Ishikawa (cell line): ENCODE measurements around the gene RAB7B.

Source experiments
- CEBPB ChIP-seq: IDR thresholded peaks from 2 replicates; pipeline ENCODE4 v1.6.1; 2012
- EGR1 ChIP-seq: IDR thresholded peaks from 2 replicates; pipeline ENCODE4 v1.6.1; 2012
- MAX ChIP-seq: IDR thresholded peaks from 2 replicates; pipeline ENCODE4 v1.6.1; 2012
- RAD21 ChIP-seq: IDR thresholded peaks from 2 replicates; pipeline ENCODE4 v1.6.1; 2012; ENCODE audit warnings: low read depth
- TAF1 ChIP-seq: IDR thresholded peaks from 2 replicates; pipeline ENCODE4 v1.6.1; 2012; ENCODE audit warnings: low read depth, mild to moderate bottlenecking
- YY1 ChIP-seq: IDR thresholded peaks from 2 replicates; pipeline ENCODE4 v1.6.1; 2012; ENCODE audit warnings: low read depth
- TF ChIP-seq, protein P1 (sequence below): IDR thresholded peaks from 2 replicates; pipeline ENCODE4 v1.6.1; 2012; ENCODE audit warnings: low read depth, mild to moderate bottlenecking

GRCh38 chr1:205954819-205955404 lies 48.3 kb downstream of the RAB7B start:
- no peak for TF ChIP-seq EGR1
- no peak for TF ChIP-seq MAX
- no peak for TF ChIP-seq CEBPB
- TF ChIP-seq TAF1: no peak
- TF ChIP-seq, protein P1, sequence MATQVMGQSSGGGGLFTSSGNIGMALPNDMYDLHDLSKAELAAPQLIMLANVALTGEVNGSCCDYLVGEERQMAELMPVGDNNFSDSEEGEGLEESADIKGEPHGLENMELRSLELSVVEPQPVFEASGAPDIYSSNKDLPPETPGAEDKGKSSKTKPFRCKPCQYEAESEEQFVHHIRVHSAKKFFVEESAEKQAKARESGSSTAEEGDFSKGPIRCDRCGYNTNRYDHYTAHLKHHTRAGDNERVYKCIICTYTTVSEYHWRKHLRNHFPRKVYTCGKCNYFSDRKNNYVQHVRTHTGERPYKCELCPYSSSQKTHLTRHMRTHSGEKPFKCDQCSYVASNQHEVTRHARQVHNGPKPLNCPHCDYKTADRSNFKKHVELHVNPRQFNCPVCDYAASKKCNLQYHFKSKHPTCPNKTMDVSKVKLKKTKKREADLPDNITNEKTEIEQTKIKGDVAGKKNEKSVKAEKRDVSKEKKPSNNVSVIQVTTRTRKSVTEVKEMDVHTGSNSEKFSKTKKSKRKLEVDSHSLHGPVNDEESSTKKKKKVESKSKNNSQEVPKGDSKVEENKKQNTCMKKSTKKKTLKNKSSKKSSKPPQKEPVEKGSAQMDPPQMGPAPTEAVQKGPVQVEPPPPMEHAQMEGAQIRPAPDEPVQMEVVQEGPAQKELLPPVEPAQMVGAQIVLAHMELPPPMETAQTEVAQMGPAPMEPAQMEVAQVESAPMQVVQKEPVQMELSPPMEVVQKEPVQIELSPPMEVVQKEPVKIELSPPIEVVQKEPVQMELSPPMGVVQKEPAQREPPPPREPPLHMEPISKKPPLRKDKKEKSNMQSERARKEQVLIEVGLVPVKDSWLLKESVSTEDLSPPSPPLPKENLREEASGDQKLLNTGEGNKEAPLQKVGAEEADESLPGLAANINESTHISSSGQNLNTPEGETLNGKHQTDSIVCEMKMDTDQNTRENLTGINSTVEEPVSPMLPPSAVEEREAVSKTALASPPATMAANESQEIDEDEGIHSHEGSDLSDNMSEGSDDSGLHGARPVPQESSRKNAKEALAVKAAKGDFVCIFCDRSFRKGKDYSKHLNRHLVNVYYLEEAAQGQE: no peak
- TF ChIP-seq RAD21: no peak
- TF ChIP-seq YY1: no peak
